Stimulated activated naive CD8-positive, alpha-beta T cell treated with anti-CD3 and anti-CD28 coated beads, Interleukin-15, Interleukin-2, amounts not matched to agents 100 U/mL and 50 U/mL, for 24 hours (primary cell): Measurements from ENCODE around the gene USP37.

ENCODE experiments used
- ATAC-seq: fragments of 150-1000 bp; cut with Tn5 transposase; one replicate; pipeline ENCODE4 v1.10.0; 2021
- DNase-seq: peaks from one replicate; pipeline ENCODE4 v3.0.0; 2021

The USP37 gene

GRCh38 chr2:218401890-218402289 is 166.3 kb downstream of the USP37 start:
- ATAC-seq, result no peak
- DNase-seq, result no peak

GRCh38 chr2:218400930-218401881 is 166.9 kb downstream of the USP37 start:
- no peak for ATAC-seq
- peak; percentile 19 for DNase-seq
